Effector memory CD4-positive, alpha-beta T cell (primary cell): ENCODE results near the gene VPS37B.

Experiments
- DNase-seq, 3 donors: peaks; one replicate each; pipeline ENCODE4 v3.0.0-alpha.2; 2020
- H3K27ac ChIP-seq: 2 replicates; pipeline ENCODE4 v1.7.0; 2013; ENCODE audit warnings: mild to moderate bottlenecking, low read length, moderate library complexity; ENCODE audit not compliant: insufficient read depth, poor library complexity, severe bottlenecking
- H3K27me3 ChIP-seq: replicated peaks from 2 replicates; pipeline ENCODE4 v1.7.0; 2013; ENCODE audit warnings: mild to moderate bottlenecking, low read length; ENCODE audit not compliant: insufficient read depth, control insufficient read depth, poor library complexity, severe bottlenecking
- H3K36me3 ChIP-seq: 2 replicates; pipeline ENCODE4 v1.7.0; 2013; ENCODE audit warnings: mild to moderate bottlenecking, low read length, moderate library complexity; ENCODE audit not compliant: control insufficient read depth, insufficient read depth
- H3K4me1 ChIP-seq: 2 replicates; pipeline ENCODE4 v1.7.0; 2013; ENCODE audit warnings: low read length, mild to moderate bottlenecking; ENCODE audit not compliant: control insufficient read depth, insufficient read depth, poor library complexity, severe bottlenecking
- H3K4me3 ChIP-seq: 2 replicates; pipeline ENCODE4 v1.7.0; 2013; ENCODE audit warnings: low read length, low read depth, mild to moderate bottlenecking; ENCODE audit not compliant: insufficient read depth, poor library complexity, severe bottlenecking
- H3K9me3 ChIP-seq: 2 replicates; pipeline ENCODE4 v1.7.0; 2013; ENCODE audit warnings: mild to moderate bottlenecking, low read length, moderate library complexity; ENCODE audit not compliant: control insufficient read depth

Gene VPS37B

DNA sequence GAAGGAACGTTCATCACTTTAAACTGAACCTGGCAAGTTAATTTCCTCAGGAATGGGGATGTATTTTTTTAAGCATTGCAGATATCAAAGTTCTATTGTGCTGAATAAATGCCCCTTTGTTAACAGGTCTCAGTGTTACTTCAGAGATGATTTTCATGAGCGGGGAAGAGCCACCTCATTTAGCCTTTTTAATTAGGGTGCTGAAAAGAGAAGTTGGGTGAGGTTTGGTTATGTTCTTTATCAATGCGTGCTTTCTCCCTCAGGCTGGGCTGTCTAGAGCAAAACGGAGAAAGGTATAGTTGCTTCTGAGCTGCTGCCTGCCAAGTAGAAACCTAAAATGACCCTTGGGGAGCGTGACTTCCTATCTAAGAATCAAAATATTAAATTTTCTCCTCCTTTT lies 68.7 kb downstream of the VPS37B start:
- Histone ChIP-seq H3K4me1 (no peaks in the 10 kb centered on the region), H3K36me3 (no peaks in the 10 kb centered on the region), H3K9me3 (no peaks in the 10 kb centered on the region), H3K27me3 (no peaks in the 10 kb centered on the region), H3K4me3 (no peak overlapping the region), H3K27ac (no peak overlapping the region)
- no peak for DNase-seq

GRCh38 chr12:122825773-122826724 lies 69.9 kb downstream of the VPS37B start:
- Histone ChIP-seq H3K36me3 (no peaks in the 10 kb centered on the region), H3K9me3 (no peaks in the 10 kb centered on the region), H3K27ac (no peak overlapping the region), H3K4me1 (no peaks in the 10 kb centered on the region), H3K4me3 (no peak overlapping the region), H3K27me3 (no peaks in the 10 kb centered on the region)
- DNase-seq, result no peak

DNA sequence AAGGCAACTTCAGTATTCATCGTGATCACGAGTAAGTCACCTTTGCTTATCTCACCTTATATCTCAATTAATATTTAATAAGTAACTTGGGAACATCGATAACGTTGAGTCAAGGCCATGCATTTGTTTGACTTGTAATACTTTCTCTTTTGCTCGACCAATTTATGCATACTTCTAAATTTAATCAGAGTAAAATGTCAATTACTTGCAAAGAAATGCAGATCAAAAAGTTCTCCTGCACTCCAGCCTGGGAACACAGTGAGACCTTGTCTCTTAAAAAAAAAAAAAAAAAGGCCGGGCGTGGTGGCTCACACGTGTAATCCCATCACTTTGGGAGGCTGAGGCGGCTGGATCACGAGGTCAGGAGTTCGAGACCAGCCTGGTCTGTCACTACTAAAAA lies 72.5 kb downstream of the VPS37B start:
- Histone ChIP-seq H3K27ac (no peak overlapping the region), H3K4me3 (no peak overlapping the region), H3K27me3 (no peaks in the 10 kb centered on the region), H3K36me3 (no peaks in the 10 kb centered on the region), H3K4me1 (no peaks in the 10 kb centered on the region), H3K9me3 (no peaks in the 10 kb centered on the region)
- no peak for DNase-seq

GRCh38 chr12:122820838-122821271 lies 75.1 kb downstream of the VPS37B start:
- Histone ChIP-seq H3K36me3 (no peaks in the 10 kb centered on the region), H3K9me3 (no peaks in the 10 kb centered on the region), H3K27me3 (no peaks in the 10 kb centered on the region), H3K27ac (no peak overlapping the region), H3K4me3 (no peak overlapping the region), H3K4me1 (no peaks in the 10 kb centered on the region)
- DNase-seq, result no peak

DNA sequence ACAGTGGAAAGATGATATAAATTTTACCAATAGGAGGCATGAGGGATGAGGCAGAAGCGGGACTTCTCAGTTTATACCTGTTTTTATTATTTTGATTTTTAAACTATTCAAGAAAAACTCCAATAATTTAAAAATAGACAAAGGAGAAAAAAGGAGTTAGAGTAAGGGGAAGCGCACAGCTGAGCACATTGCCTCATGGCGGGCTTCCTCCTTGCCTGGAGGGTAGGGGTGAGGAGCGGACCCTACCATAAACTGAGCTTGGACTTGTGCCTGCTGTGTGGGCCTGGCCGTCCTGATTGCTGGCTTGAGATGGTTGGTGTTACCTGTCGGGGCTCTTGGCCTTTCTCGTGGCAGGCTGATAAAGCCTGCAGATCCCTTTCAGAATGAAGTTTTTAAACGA lies 75.8 kb downstream of the VPS37B start:
- H3K4me3 ChIP-seq, result no peak overlapping the region
- H3K4me1 ChIP-seq, result no peaks in the 10 kb centered on the region
- H3K9me3 ChIP-seq, result no peaks in the 10 kb centered on the region
- H3K27me3 ChIP-seq, result no peaks in the 10 kb centered on the region
- no peak for DNase-seq
- no peak overlapping the region for H3K27ac ChIP-seq
- no peaks in the 10 kb centered on the region for H3K36me3 ChIP-seq

- Histone ChIP-seq H3K9me3 (no peaks in the 10 kb centered on the region), H3K4me1 (no peaks in the 10 kb centered on the region), H3K27me3 (no peaks in the 10 kb centered on the region), H3K4me3 (no peak overlapping the region), H3K27ac (no peak overlapping the region), H3K36me3 (no peaks in the 10 kb centered on the region)
- no peak for DNase-seq
Measured at GRCh38 chr12:122819209-122819785, 76.6 kb downstream of the VPS37B start.
